GM12891 (cell line): Measurements from ENCODE around the gene KCNH5.

Source experiments
- POLR2A ChIP-seq: IDR thresholded peaks from 2 replicates; pipeline ENCODE4 v1.6.1; 2011; ENCODE audit warnings: low read depth, low read length, control low read depth
- TAF1 ChIP-seq: IDR thresholded peaks from 2 replicates; pipeline ENCODE4 v1.6.1; 2011; ENCODE audit warnings: low read depth, low read length, control low read depth

- TF ChIP-seq TAF1 (no peak), POLR2A (no peak)
Observed at GRCh38 chr14:62661818-62662217, 383.4 kb downstream of the KCNH5 start.
